Dedifferentiated amniotic fluid mesenchymal stem cell (primary cell): ENCODE results near the gene ITK.
"Not testable (repeated sequence)": the region's sequence is repeated elsewhere in the genome, so short reads cannot be mapped to it uniquely, and the experiment has no call there.

ENCODE experiments used
- DNase-seq: peaks from one replicate; pipeline ENCODE4 v3.0.0-alpha.2; 2016; ENCODE audit errors: extremely low spot score

The ITK gene

GRCh38 chr5:157168286-157168685, 12.4 kb upstream of the ITK start:
- no peak for DNase-seq

DNA sequence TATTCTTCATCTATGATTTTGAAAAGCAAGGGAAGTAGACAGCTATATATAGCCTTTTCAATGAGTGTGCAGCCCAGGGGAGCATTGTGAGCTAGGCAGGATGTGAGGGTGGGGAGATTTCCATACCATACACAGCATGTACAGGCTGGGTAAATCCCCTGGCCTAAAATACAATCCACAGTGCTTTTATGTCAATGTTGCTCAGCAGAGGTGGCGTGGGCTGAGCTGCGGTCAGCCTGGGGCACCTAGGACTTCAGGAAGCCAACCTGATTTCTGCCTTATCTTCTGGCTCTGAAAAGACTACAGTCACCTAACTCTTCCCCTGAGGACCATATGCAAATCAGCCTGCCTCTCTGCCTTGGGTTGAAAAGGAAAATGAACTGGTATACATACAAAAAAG, 8.2 kb upstream of the ITK start:
- no peak for DNase-seq

GRCh38 chr5:157175071-157175612, 5.5 kb upstream of the ITK start:
- no peak for DNase-seq

DNA sequence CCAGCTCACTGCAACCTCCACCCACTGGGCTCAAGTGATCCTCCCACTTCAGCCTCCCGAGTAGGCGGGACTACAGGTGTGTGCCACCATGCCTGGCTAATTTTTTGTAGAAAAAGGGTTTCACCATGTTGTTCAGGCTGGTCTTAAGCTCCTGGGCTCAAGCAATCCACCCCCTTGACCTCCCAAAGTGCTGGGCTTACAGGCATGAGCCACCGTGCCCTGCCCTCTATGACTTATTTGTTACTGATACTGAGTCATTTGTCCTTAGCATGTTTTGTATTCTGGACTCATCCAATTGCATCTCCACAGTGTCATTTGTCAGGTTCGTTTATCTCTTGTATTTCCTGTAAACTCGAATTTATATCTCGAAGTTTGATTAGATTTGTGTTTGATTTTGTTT, 2.7 kb upstream of the ITK start:
- no peak for DNase-seq

GRCh38 chr5:157178966-157179365, 1.7 kb upstream of the ITK start:
- DNase-seq, result no peak

- DNase-seq, result no peak
Observed at GRCh38 chr5:157182143-157182757, 1.6 kb downstream of the ITK start.

- no peak for DNase-seq
Observed at GRCh38 chr5:157184117-157184670, 3.6 kb downstream of the ITK start.

DNA sequence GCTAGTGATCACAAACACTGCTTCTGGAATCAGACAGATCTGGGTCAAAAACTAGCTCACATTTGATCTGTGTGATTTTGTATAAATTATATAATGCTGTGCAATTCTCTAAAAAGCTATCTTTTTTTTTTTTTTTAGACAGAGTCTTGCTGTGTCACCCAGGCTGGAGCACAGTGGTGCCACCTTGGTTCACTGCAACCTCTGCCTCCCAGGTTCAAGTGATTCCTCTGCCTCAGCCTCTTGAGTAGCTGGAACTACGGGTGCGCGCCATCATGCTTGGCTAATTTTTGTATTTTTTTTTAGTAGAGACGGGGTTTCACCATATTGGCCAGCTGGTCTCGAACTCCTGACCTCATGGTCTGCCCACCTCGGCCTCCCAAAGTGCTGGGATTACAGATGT, 4.5 kb downstream of the ITK start:
- not testable (repeated sequence) for DNase-seq

DNA sequence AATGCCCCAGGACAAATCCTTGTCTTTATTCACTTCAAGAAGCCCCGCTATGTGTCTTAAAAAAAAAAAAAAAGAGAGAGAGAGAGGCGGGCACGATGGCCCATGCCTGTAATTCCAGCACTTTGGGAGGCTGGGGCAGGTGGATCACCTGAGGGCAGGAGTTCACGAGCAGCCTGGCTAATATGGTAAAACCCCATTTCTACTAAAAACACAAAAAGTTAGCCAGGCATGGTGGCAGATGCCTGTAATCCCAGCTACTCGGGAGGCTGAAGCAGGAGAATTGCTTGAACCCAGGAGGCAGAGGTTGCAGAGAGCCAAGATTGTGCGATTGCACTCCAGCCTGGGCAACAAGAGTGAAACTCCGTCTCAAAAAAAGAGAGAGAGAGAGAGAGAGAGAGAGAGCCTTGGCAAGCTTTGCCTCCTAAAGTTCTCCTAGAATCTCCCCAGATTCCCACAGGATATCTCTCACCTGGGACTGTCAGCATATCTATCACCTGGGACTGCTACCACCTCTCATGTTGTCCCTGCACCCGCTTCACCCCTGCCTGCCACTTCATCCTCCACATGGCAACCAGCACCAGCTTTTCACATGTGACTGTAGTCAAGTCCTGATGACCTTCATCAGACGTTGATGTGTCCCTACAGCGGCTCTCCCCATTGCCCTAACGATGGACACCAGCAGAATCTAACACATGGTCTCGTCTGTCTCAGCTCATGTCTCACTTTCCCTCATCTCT, 5.8 kb downstream of the ITK start:
- DNase-seq, result no peak

DNA sequence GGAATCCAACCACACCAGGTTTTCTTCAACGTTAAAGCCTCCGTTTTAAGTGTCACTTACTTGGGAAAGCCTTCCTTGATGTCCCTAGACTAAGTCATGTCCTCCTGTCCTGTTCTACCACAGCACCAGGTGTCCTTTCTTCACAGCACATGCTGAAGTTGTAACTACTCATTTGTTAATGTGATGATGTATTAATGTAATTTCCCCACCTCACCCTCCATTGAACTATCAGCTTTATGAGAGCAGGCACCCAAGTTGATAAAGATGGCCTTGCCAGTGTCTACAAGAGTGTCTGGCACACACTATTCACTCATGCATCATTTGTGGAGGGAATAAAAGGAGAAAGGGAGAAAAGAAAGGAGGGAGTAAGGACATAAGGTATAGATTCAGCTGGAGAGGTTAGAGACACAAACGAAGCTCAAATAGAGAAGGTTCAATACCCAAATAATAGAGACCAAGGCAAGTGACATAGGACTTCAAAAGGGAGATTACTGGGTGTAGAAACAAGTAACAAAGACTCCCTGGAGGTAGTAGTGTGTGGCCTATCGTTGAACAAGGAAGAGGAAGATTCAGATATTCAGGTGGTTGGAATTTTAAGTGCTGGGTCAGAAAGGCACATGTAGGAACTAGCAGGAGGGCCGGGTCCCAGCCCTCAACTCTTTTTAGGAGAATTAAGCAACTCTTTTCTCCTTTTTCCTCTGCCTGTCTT, 6.6 kb downstream of the ITK start:
- no peak for DNase-seq

DNA sequence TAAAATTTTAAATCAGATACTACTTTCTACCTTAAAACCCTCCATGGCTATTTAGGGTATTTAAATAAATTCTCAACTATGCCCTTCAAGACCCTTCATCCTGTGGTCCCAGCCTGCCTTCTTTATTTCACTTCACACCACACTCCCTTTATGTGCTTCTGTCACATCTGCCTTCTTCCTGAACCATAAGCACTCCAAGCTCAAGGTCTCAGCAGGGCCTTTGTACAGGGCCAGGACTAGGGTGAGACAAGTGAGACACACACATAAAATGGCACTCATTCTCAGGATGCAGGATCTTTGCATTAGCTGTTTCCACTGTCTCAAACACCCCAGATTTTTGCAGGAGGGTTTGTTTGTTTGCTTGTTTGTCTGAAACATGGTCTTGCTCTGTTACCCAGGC, 7.6 kb downstream of the ITK start:
- DNase-seq, result no peak

- no peak for DNase-seq
Observed at GRCh38 chr5:157189223-157189622, 8.6 kb downstream of the ITK start.

DNA sequence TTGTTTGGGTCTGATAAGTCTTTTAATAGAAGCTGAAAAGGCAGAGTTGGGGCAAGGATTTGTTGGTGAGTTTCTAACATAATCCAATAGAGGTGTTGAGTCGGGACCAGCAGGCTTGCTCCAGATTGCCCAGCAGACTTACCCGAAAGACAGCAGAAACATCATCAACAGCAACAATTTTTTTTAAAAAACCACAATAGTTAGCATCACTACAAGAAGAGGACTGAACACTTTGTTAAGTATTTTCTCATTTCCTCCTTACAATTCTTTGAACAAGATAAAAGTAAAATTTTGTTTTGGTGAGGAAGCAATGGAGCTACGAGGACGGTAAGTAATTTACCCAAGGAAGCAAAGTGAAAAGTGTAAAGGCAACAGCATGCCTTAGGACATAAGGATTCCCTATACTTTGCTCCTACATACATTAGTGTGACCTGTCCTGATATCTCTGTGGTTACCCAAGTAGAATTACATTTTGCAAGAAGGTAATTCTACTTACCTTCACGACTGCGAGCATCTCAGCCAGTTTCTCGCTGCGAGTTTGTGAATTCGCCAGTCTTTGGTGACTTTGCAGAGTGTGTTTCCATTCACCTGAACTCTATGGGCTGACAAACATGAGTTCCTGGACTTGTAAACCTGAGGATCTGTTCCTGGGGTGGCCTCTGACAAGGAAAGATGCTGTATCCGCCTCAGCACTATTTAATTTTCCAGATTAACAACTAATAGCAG, 13.2 kb downstream of the ITK start:
- no peak for DNase-seq

DNA sequence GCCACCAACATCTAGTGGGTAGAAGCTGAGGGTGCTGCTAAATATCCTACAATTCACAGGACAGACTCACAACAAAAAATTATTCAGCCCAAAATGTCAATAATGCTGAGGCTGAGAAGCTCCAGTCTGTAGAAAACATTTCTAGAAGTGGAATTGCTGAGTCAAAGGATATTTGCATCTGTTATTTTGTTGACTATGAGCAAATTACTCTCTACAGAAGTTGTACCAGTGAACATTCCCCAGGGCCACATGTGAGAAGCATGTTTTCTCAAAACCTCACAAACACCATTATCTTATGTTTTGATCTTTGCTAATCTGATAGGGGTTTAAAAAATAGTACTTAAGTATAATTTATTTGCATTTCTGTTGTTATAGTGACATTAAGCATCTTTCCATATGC, 15.4 kb downstream of the ITK start:
- DNase-seq, result no peak

DNA sequence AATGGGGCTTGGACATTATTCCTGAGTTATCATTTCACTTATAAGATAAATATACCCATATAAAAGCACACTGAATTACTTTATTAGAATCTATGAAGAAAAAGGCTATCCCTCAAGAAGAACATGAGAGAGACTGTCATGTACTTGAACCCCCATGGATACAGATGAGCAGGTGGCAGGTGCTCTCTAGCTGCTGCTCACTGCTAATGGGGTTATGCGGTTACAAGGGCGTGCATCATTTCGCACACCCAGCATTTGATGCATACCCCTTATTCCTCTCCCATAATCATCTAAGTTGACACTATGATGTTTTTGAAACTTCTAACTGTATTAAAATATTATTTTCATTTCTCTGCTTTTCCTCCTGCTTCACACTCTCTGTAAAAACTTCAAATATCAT, 16.4 kb downstream of the ITK start:
- no peak for DNase-seq

- DNase-seq, result no peak
Observed at GRCh38 chr5:157198277-157198986, 17.8 kb downstream of the ITK start.

DNA sequence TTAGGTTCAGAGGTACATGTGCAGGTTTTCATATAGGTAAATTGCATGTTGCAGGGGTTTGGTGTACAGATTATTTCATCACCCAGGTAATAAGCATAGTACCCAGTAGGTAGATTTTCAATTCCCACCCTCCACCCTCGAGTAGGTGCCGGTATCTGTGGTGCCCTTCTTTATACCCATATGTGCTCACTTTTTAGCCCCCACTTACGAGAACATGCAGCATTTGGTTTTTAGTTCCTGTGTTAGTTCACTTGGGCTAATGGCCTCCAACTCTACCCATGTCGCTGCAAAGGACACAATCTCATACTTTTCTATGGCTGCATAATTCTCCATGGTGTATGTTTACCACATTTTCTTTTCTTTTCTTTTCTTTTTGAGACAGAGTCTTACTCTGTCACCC, 21.2 kb downstream of the ITK start:
- DNase-seq, result no peak

GRCh38 chr5:157203417-157203816, 22.8 kb downstream of the ITK start:
- DNase-seq, result no peak

DNA sequence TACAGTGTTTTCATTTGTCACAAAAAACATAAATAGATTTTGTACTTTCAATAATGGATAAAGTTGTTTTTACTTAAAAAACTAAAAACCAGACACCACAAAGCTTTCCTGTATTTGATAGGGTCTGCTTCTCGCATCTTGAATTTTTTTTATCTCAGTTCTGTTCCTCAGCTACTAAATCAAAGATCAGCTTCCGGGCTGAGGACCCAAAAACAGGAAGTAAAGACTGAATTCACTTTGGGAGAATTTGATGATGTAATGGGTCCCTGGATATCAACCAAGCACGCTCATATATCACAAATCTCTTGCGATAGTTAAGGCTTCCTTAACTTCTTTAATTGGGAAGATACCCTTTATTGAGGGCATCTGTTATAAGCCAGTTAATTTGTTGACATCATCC, 24.1 kb downstream of the ITK start:
- no peak for DNase-seq

DNA sequence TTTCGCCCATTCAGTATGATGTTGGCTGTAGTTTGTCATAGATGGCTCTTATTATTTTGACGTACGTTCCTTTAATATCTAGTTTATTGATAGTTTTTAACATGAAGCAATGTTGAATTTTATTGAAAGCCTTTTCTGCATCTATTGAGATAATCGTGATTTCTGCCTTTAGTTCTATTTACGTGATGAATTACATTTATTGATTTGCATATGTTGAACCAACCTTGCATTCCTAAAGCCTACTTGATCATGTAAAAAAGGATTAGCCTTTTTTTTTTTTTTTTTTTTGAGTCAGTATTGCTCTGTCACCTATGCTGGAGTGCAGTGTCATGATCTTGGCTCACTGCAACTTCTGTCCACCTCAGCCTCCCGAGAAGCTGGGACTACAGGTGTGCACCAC, 25.1 kb downstream of the ITK start:
- no peak for DNase-seq

DNA sequence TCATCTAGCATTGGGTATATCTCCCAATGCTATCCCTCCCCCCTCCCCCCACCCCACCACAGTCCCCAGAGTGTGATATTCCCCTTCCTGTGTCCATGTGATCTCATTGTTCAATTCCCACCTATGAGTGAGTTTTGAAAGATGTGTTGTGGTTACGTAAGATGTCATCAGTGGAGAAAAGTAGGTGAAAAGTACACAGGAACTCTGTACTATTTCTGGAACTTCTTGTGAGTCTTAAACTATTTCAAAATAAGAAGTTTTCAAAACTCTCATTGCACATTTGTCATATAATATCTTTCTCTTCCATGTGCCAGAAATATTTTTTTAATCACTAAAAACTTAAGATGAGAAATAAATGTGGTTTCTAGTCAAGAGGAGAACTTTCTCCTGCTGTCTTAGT, 30.0 kb downstream of the ITK start:
- not testable (repeated sequence) for DNase-seq
